Thyroid gland (tissue), 4 donors: ENCODE results near the gene ATG14.

Source experiments
- POLR2A ChIP-seq, 2 donors: fragments of 450-650 bp; IDR thresholded peaks; one replicate each; pipeline ENCODE4 v1.6.1; 2017; ENCODE audit warnings: antibody characterized with exemption in 2 of 2, mild to moderate bottlenecking in 2 of 2, moderate library complexity in 1 of 2
- TF ChIP-seq, protein P1 (sequence below), 6 experiments: fragments of 200-600 bp in 3 of 6; fragments of 450-650 bp in 3 of 6; sonication (generic) in 3 of 6; IDR thresholded peaks; one replicate each; pipeline ENCODE4 v1.5.1; 2016 to 2019; ENCODE audit warnings: antibody characterized with exemption in 6 of 6, mild to moderate bottlenecking in 2 of 6, inconsistent platforms in 1 of 6, moderate library complexity in 1 of 6

DNA sequence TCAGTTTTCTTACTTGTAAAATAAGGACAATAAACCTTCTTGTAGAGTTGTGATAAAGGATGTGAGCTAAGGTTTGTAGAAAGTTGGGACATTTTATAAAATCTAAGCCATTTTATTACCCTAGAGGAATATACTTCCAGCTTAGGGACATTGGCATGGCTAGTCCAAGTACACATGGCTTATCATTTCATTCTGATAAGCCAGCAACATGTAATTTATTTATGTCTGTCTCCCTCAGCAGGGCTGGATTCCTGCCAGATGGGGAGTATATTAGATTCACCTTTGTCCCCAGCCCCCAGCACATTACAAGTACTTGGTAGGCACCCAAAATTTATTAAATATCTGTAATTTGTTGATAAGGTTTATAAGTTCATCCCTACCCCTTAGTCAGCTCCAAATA lies 6.3 kb upstream of the ATG14 start:
- TF ChIP-seq, protein P1, sequence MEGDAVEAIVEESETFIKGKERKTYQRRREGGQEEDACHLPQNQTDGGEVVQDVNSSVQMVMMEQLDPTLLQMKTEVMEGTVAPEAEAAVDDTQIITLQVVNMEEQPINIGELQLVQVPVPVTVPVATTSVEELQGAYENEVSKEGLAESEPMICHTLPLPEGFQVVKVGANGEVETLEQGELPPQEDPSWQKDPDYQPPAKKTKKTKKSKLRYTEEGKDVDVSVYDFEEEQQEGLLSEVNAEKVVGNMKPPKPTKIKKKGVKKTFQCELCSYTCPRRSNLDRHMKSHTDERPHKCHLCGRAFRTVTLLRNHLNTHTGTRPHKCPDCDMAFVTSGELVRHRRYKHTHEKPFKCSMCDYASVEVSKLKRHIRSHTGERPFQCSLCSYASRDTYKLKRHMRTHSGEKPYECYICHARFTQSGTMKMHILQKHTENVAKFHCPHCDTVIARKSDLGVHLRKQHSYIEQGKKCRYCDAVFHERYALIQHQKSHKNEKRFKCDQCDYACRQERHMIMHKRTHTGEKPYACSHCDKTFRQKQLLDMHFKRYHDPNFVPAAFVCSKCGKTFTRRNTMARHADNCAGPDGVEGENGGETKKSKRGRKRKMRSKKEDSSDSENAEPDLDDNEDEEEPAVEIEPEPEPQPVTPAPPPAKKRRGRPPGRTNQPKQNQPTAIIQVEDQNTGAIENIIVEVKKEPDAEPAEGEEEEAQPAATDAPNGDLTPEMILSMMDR (IDR thresholded peaks at IDR 0.05) = no peak
- TF ChIP-seq POLR2A (IDR thresholded peaks at IDR 0.05) = no peak
